Measurements from ENCODE around the gene PPP1R2.

The PPP1R2 gene

GRCh38 chr3:195583831-195584542 lies 40.9 kb upstream of the PPP1R2 start, which contains the start of gene APOD:
TSS of gene APOD (minus strand) at chr3:195583940. CDS start at chr3:195579461, 4,479 bp downstream.
- peak; percentile 44 for DNase-seq (ENCODE audit: low read depth)
- H3K4me3 ChIP-seq (ENCODE audit: low read length): no peak within 1 kb of the TSS
- no peak for TF ChIP-seq CTCF (IDR thresholded peaks at IDR 0.05; ENCODE audit: insufficient read depth, low read depth, low read length, missing control alignments)

GRCh38 chr3:195582947-195583346 lies 39.8 kb upstream of the PPP1R2 start:
- DNase-seq (ENCODE audit: low read depth): no peak
- no peak overlapping the region for H3K4me3 ChIP-seq (ENCODE audit: low read length)
- no peak for TF ChIP-seq CTCF (IDR thresholded peaks at IDR 0.05; ENCODE audit: insufficient read depth, low read depth, low read length, missing control alignments)

- peak; percentile 46 for DNase-seq (ENCODE audit: low read depth)
- H3K4me3 ChIP-seq (ENCODE audit: low read length): no peak overlapping the region
- no peak for TF ChIP-seq CTCF (IDR thresholded peaks at IDR 0.05; ENCODE audit: insufficient read depth, low read depth, low read length, missing control alignments)
These were observed 37.8 kb upstream of the PPP1R2 start for GRCh38 chr3:195580744-195581443.

DNA sequence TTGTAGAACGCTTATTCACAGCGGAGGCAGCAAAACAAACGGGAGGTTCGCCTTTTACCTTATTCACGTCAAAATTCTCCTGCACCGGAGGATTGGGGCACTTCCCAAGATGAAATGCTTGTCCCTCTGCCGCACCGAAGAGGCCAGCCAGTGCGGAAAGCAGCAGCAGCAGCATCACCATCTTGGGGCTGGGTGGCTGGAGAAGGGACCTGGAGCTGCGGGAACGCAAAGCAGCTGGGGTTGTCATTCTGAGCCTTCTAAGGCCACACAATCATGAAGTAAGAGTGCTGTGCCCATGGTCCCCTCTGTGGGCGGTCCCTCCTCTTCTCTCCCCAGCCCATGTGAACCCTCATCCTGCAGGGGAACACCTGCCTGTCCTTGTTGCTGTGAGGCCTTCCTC lies 36.2 kb upstream of the PPP1R2 start:
- TF ChIP-seq CTCF (IDR thresholded peaks at IDR 0.05; ENCODE audit: insufficient read depth, low read depth, low read length, missing control alignments): no peak
- H3K4me3 ChIP-seq (ENCODE audit: low read length): no peak overlapping the region
- DNase-seq (ENCODE audit: low read depth): no peak

GRCh38 chr3:195578565-195578964 lies 35.4 kb upstream of the PPP1R2 start:
- DNase-seq (ENCODE audit: low read depth): no peak
- TF ChIP-seq CTCF (IDR thresholded peaks at IDR 0.05; ENCODE audit: insufficient read depth, low read depth, low read length, missing control alignments): no peak
- no peak overlapping the region for H3K4me3 ChIP-seq (ENCODE audit: low read length)

- no peak for DNase-seq (ENCODE audit: low read depth)
- no peak overlapping the region for H3K4me3 ChIP-seq (ENCODE audit: low read length)
- TF ChIP-seq CTCF (IDR thresholded peaks at IDR 0.05; ENCODE audit: insufficient read depth, low read depth, low read length, missing control alignments): no peak
These were observed 34.6 kb upstream of the PPP1R2 start for GRCh38 chr3:195577645-195578177.
